H9 (cell line): ENCODE data around the gene SLC22A6. TPM values are rescaled to one million over a fixed set of nuclear protein-coding genes. Genes with fewer than 3 reads are reported as not detected.
A peak's percentile ranks its signal among the peaks of the same experiment; 100 is the strongest.

ENCODE experiments used
- DNase-seq: peaks from one replicate; pipeline ENCODE4 v3.0.0-alpha.2; 2017
- H2AFZ ChIP-seq: one replicate; pipeline ENCODE4 v1.6.1; 2013; ENCODE audit warnings: mild to moderate bottlenecking, low read length, control low read depth, moderate library complexity
- H2AK5ac ChIP-seq: 2 replicates; pipeline ENCODE4 v1.6.1; 2013; ENCODE audit warnings: low read length, control low read depth, mixed read lengths; ENCODE audit not compliant: insufficient read length
- H2BK120ac ChIP-seq: one replicate; pipeline ENCODE4 v1.6.1; 2013; ENCODE audit warnings: low read depth, mild to moderate bottlenecking, low read length, control low read depth, inconsistent platforms; ENCODE audit not compliant: poor library complexity, severe bottlenecking
- H2BK12ac ChIP-seq: 2 replicates; pipeline ENCODE4 v1.6.1; 2013; ENCODE audit warnings: low read length, control low read depth, mixed read lengths, low read depth; ENCODE audit not compliant: insufficient read length
- H2BK15ac ChIP-seq: 2 replicates; pipeline ENCODE4 v1.6.1; 2013; ENCODE audit warnings: low read depth, low read length, control low read depth
- H2BK20ac ChIP-seq: one replicate; pipeline ENCODE4 v1.6.1; 2013; ENCODE audit warnings: low read depth, mild to moderate bottlenecking, low read length, control low read depth, inconsistent platforms; ENCODE audit not compliant: poor library complexity, severe bottlenecking
- H2BK5ac ChIP-seq: 2 replicates; pipeline ENCODE4 v1.6.1; 2013; ENCODE audit warnings: low read length, control low read depth, mixed read lengths; ENCODE audit not compliant: insufficient read length
- H3K14ac ChIP-seq: 2 replicates; pipeline ENCODE4 v1.6.1; 2013; ENCODE audit warnings: low read length, control low read depth; ENCODE audit not compliant: insufficient read depth
- H3K18ac ChIP-seq: 2 replicates; pipeline ENCODE4 v1.6.1; 2013; ENCODE audit warnings: low read depth, mild to moderate bottlenecking, mixed read lengths, low read length, control low read depth; ENCODE audit not compliant: insufficient read length
- H3K23ac ChIP-seq: 2 replicates; pipeline ENCODE4 v1.6.1; 2013; ENCODE audit warnings: low read length, control low read depth, mixed read lengths, low read depth; ENCODE audit not compliant: insufficient read length
- H3K23me2 ChIP-seq: 2 replicates; pipeline ENCODE4 v1.6.1; 2013; ENCODE audit warnings: low read depth, mild to moderate bottlenecking, mixed read lengths, low read length, control low read depth; ENCODE audit not compliant: insufficient read length, poor library complexity, severe bottlenecking
- H3K27ac ChIP-seq: 2 replicates; pipeline ENCODE4 v1.5.1; 2013; ENCODE audit warnings: low read length, control low read depth, mixed read lengths, low read depth; ENCODE audit not compliant: insufficient read length
- H3K27me3 ChIP-seq: 2 replicates; pipeline ENCODE4 v1.6.1; 2013; ENCODE audit warnings: low read length, control low read depth, inconsistent platforms; ENCODE audit not compliant: insufficient read depth
- H3K4ac ChIP-seq: 2 replicates; pipeline ENCODE4 v1.6.1; 2013; ENCODE audit warnings: low read depth, mild to moderate bottlenecking, control low read depth, inconsistent platforms, low read length, moderate library complexity
- H3K4me1 ChIP-seq: 2 replicates; pipeline ENCODE4 v1.6.1; 2013; ENCODE audit warnings: low read length, control low read depth, inconsistent platforms; ENCODE audit not compliant: insufficient read depth
- H3K4me2 ChIP-seq: 2 replicates; pipeline ENCODE4 v1.6.1; 2013; ENCODE audit warnings: low read length, control low read depth, mixed read lengths; ENCODE audit not compliant: insufficient read length, insufficient read depth
- H3K56ac ChIP-seq: 2 replicates; pipeline ENCODE4 v1.6.1; 2013; ENCODE audit warnings: low read depth, mild to moderate bottlenecking, mixed read lengths, low read length, control low read depth; ENCODE audit not compliant: insufficient read length
- H3K79me1 ChIP-seq: 2 replicates; pipeline ENCODE4 v1.6.1; 2013; ENCODE audit warnings: low read depth, mild to moderate bottlenecking, moderate library complexity, low read length, control low read depth, inconsistent platforms; ENCODE audit not compliant: insufficient read depth, poor library complexity, severe bottlenecking
- H3K79me2 ChIP-seq: 2 replicates; pipeline ENCODE4 v1.6.1; 2013; ENCODE audit warnings: low read length, control low read depth, inconsistent platforms; ENCODE audit not compliant: insufficient read depth
- H3K9ac ChIP-seq: 2 replicates; pipeline ENCODE4 v1.6.1; 2013; ENCODE audit warnings: low read length, control low read depth, mixed read lengths; ENCODE audit not compliant: insufficient read length; ENCODE audit errors: extremely low read depth
- H3K9me3 ChIP-seq: one replicate; pipeline ENCODE4 v1.6.1; 2013; ENCODE audit warnings: low read depth, low read length, inconsistent platforms; ENCODE audit not compliant: control insufficient read depth
- H3T11ph ChIP-seq: one replicate; pipeline ENCODE4 v1.6.1; 2013; ENCODE audit warnings: mild to moderate bottlenecking, low read length, control low read depth, inconsistent platforms
- H4K20me1 ChIP-seq: one replicate; pipeline ENCODE4 v1.6.1; 2013; ENCODE audit not compliant: control insufficient read depth, insufficient read length, insufficient read depth
- H4K5ac ChIP-seq: 2 replicates; pipeline ENCODE4 v1.6.1; 2013; ENCODE audit warnings: low read depth, mild to moderate bottlenecking, mixed read lengths, low read length, control low read depth; ENCODE audit not compliant: insufficient read length
- H4K8ac ChIP-seq: replicated peaks from 2 replicates; pipeline ENCODE4 v1.6.1; 2013; ENCODE audit warnings: low read length, control low read depth, mixed read lengths, low read depth; ENCODE audit not compliant: insufficient read length
- H4K91ac ChIP-seq: 2 replicates; pipeline ENCODE4 v1.6.1; 2013; ENCODE audit warnings: low read depth, mild to moderate bottlenecking, moderate library complexity, mixed read lengths, low read length, control low read depth; ENCODE audit not compliant: insufficient read length
- H3K27ac Mint-ChIP-seq, 3 experiments: 2 replicates in 2 of 3; 3 replicates in 1 of 3; pipeline ENCODE4 v1.8.0; 2020 to 2021; ENCODE audit warnings: mixed read lengths in 3 of 3, mild to moderate bottlenecking in 1 of 3, moderate library complexity in 1 of 3
- H3K27me3 Mint-ChIP-seq: 2 replicates; pipeline ENCODE4 v1.8.0; 2021; ENCODE audit warnings: low read depth, mild to moderate bottlenecking, moderate library complexity, mixed read lengths
- H3K36me3 Mint-ChIP-seq, 3 experiments: 2 replicates in 2 of 3; 3 replicates in 1 of 3; pipeline ENCODE4 v1.8.0; 2020 to 2021; ENCODE audit warnings: low read depth in 3 of 3, mixed read lengths in 3 of 3; ENCODE audit not compliant: insufficient read depth in 1 of 3
- H3K4me1 Mint-ChIP-seq, 2 experiments: 2 replicates each; pipeline ENCODE4 v1.8.0; 2020; ENCODE audit warnings: mixed read lengths in 2 of 2
- H3K4me3 Mint-ChIP-seq, 2 experiments: 2 replicates in 1 of 2; 3 replicates in 1 of 2; pipeline ENCODE4 v1.8.0; 2020 to 2021; ENCODE audit warnings: mild to moderate bottlenecking in 2 of 2, mixed read lengths in 2 of 2, moderate library complexity in 1 of 2
- H3K9me3 Mint-ChIP-seq, 2 experiments: 2 replicates in 1 of 2; 3 replicates in 1 of 2; pipeline ENCODE4 v1.8.0; 2020; ENCODE audit warnings: mild to moderate bottlenecking in 2 of 2, mixed read lengths in 2 of 2, moderate library complexity in 1 of 2
- CTCF ChIP-seq: fragments of 200-600 bp; sonication (generic); conservative IDR thresholded peaks from 3 replicates; pipeline ENCODE4 v1.8.0; 2021; ENCODE audit warnings: antibody characterized with exemption, mild to moderate bottlenecking
- WGBS: extraction: QIAGEN DNeasy Blood & Tissue Kit; methylation state at CpG from one replicate; pipeline ENCODE4 v1.1.7; 2013; ENCODE audit warnings: missing lambda C conversion rate, low lambda C conversion rate, mixed read lengths; ENCODE audit not compliant: insufficient read length; ENCODE audit errors: extremely low coverage; 5-methylcytosine and 5-hydroxymethylcytosine counted together
- total RNA-seq: library from RNA; stranded (reverse); gene quantifications from 2 replicates; pipeline ENCODE4 v1.2.1, GENCODE V29; 2021

Gene SLC22A6
- total RNA-seq, 1 experiment from 2014 or later = not detected

GRCh38 chr11:62983536-62984199, 1.1 kb downstream of the SLC22A6 start:
- Histone ChIP-seq H3K27me3 (no peaks in the 10 kb centered on the region), H2AFZ (no peak overlapping the region), H3K79me1 (no peaks in the 10 kb centered on the region), H3K4ac (no peak overlapping the region), H3T11ph (no peak overlapping the region), H3K14ac (no peak overlapping the region), H3K18ac (peak overlapping the region; percentile 11), H4K91ac (no peak overlapping the region), H4K8ac (no peak overlapping the region), H3K27ac (no peak overlapping the region), H2BK12ac (no peak overlapping the region), H2AK5ac (no peak overlapping the region), H3K9ac (no peak overlapping the region), H3K4me2 (no peak overlapping the region), H3K79me2 (no peaks in the 10 kb centered on the region), H2BK20ac (no peak overlapping the region), H4K5ac (no peak overlapping the region), H4K20me1 (no peaks in the 10 kb centered on the region), H3K23ac (no peak overlapping the region), H2BK5ac (no peak overlapping the region), H2BK120ac (no peak overlapping the region), H3K56ac (no peak overlapping the region), H3K23me2 (no peaks in the 10 kb centered on the region), H3K4me1 (no peaks in the 10 kb centered on the region), H2BK15ac (no peak overlapping the region), H3K9me3 (no peaks in the 10 kb centered on the region)
- no CpG with 5 or more reads among the region's 13 CpGs for WGBS
- H3K36me3 Mint-ChIP-seq = no peaks in the 10 kb centered on the region
- peaks cover 11% of the 10 kb centered on the region for H3K27me3 Mint-ChIP-seq
- no peaks in the 10 kb centered on the region; a peak in 2 of 5 replicates for H3K9me3 Mint-ChIP-seq
- peaks cover 0 to 2% of the 10 kb centered on the region in 2 experiments; a peak in 1 of 4 replicates for H3K4me1 Mint-ChIP-seq
- no peak overlapping the region for H3K4me3 Mint-ChIP-seq
- DNase-seq = no peak
- TF ChIP-seq CTCF = no peak
- H3K27ac Mint-ChIP-seq = no peak overlapping the region
